AG08395 (cell line): ENCODE results near the gene DMRTB1.
A peak's percentile ranks its signal among the peaks of the same experiment; 100 is the strongest.
"Not testable (repeated sequence)": the region's sequence is repeated elsewhere in the genome, so short reads cannot be mapped to it uniquely, and the experiment has no call there.

Experiments used
- DNase-seq: peaks from one replicate; pipeline ENCODE4 v3.0.0; 2012; ENCODE audit warnings: mixed read lengths, low spot score

DMRTB1 gene

GRCh38 chr1:53459321-53460175 is at the start of gene DMRTB1:
TSS of gene DMRTB1 (plus strand) at chr1:53459399. CDS start at chr1:53459454, 55 bp downstream.
- DNase-seq, result no peak

- no peak for DNase-seq
Observed at GRCh38 chr1:53409695-53410094, 49.5 kb upstream of the DMRTB1 start.

- DNase-seq, result no peak
Observed at GRCh38 chr1:53410100-53410541, 49.1 kb upstream of the DMRTB1 start.

- no peak for DNase-seq
Observed at GRCh38 chr1:53410701-53411100, 48.5 kb upstream of the DMRTB1 start.

GRCh38 chr1:53411541-53412152 is 47.6 kb upstream of the DMRTB1 start:
- no peak for DNase-seq

GRCh38 chr1:53412285-53413174 is 46.7 kb upstream of the DMRTB1 start:
- DNase-seq, result peak; percentile 16

GRCh38 chr1:53413175-53414001 is 45.8 kb upstream of the DMRTB1 start:
- peak; percentile 67 for DNase-seq

- DNase-seq, result no peak
Observed at GRCh38 chr1:53414632-53415031, 44.6 kb upstream of the DMRTB1 start.

- DNase-seq, result no peak
Observed at GRCh38 chr1:53415432-53415831, 43.8 kb upstream of the DMRTB1 start.

DNA sequence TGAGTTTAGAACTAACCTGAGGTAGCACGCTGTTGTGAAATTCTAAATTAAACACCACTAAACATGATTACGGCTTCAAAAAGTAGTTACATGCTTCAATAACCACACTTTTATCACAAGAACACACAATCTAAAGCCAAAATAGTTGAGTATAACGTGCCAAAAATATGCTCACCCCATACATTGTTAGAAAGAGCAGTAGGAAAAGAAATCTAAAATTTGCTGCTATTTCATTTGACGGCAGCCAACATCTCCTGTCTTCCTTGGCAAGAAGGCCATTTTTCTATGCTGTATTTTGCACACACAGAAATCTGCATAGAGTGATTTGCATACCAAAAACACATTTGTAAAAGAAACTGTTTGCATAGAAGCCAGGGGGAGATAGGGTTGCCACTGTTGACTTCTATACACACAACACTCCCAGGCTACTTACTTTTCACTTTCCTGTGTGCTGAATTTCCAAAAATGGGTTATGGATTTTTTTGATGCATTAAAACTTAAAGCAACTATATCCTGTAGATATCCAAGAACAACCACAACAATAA is 42.9 kb upstream of the DMRTB1 start:
- DNase-seq, result no peak

DNA sequence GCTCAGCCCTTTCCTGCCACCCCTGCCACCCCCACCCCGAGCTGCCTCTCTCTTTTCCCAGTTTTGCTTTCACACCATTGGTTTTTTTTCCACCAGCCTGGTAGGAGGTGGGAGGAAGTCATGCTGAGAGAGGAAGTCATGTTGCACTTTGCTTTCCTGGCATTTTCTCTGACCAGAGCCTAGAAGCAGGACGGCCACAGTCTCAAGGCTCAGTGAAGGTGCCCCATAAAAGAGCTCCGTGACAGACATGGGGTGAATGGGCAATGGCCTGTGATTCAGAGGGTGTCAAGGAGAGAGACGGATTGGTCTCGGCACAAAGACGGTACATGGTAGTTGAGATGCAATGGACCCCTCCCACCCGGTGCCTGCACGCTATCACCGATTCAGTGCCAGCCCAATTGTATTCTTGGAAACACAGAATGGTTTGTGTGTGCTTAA is 42.1 kb upstream of the DMRTB1 start:
- DNase-seq, result no peak

DNA sequence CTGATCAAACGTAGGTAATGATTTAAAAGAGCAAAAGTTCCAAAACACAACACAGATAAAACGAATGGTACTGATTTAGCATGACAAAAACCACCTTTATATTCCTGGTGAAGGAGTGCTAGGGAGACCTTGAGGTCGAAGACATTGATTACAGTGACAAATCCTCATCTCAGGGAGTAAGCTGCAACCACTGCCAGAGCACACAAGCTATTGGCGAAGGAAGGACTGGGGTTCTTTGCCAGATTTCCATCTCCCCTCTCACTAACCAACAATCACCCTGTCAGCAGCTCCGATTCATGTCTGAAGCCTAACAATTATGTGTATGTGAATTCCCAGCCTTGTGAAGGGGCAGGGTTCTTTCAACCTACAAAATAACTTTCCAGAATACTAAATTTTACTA is 40.2 kb upstream of the DMRTB1 start:
- no peak for DNase-seq

DNA sequence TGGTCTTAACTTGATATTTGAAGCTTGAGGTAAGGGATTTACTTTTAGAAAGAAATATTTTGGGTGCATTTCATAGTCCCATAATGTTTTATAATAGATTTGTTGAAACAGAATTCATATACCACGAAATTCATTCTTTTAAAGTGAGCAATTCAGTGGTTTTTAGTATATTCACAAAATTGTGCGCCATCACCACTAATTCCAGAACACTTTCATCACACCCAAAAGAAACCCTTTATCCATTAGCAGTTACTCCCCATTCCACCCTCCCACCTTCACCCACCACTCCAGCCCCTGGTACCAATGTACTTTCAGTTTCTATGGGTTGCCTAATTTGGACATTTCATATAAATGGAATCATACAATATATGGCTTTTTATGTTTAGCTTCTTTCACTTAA is 38.9 kb upstream of the DMRTB1 start:
- DNase-seq, result no peak

GRCh38 chr1:53421208-53421607 is 38.0 kb upstream of the DMRTB1 start:
- DNase-seq, result no peak

DNA sequence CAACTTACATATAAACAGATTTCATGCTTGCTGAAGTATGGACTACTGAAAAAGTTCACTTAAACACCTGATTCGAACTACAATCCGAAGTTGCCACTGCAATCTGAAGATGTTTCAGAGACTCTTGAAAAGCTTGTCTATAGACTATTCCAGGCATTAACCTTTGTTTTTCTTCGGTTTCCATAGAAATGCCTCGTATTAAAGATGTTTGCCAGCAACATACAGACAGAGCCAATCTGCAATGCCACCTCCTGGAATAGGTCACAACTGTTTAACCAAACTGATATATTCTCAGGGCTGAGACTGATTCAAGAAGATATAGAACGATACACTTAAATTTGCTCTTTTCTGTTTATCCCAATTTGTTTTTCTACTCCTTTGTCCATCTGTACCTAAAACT is 28.9 kb upstream of the DMRTB1 start:
- DNase-seq, result no peak

GRCh38 chr1:53430779-53431178 is 28.4 kb upstream of the DMRTB1 start:
- no peak for DNase-seq

GRCh38 chr1:53431244-53431643 is 28.0 kb upstream of the DMRTB1 start:
- no peak for DNase-seq

DNA sequence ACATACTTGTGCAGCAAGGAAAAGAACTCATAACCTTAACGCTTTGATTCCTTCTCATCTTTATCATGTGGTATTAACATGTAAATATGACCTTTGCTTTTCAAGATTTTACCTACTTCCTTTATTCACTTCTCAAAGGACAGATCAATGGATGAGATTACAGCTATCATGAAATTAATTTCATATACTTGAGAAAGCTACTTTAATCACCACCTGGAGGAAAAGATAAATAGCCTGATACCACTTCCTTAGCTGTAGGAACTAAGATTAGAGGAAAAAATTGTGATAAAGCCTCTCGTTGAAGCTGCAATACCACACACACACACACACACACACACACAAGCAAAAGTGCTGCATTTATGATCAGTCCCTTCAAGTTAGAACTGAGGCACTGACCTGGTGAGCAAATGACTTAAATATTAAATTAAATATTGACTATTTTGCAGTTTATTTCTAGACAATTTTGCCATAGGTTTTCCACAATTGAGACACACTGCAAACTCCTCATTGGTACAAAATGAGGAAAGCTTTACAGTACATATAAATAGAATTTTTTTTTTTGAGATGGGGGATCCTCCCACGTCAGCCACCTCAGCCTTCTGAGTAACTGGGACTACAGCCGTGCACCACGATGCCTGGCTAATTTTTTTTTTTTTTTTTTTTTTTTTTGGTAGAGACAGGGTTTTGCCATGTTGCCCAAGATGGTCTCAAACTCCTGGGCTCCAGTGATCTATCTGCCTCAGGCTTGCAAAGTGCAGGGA is 27.2 kb upstream of the DMRTB1 start:
- no peak for DNase-seq

DNA sequence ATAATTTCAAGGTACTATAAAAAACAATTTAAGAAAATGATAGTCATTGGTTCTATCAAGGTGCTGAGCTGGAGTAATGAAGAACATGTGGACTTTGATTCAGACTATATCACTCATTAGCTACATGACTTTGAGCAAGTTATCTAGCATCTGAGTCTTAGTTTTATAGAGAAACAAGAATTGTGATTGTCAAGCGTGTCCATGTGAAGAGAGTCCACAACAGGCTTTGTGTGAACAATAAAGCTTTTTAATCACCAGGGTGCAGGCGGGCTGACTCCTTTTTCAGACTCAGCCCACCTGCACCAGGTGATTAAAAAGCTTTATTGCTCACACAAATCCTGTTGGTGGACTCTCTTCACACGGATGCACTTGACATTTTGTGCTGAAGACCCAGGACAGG is 26.6 kb upstream of the DMRTB1 start:
- no peak for DNase-seq

- DNase-seq, result not testable (repeated sequence)
Observed at GRCh38 chr1:53434405-53435007, 24.7 kb upstream of the DMRTB1 start.
